Panc1 (cell line): Measurements from ENCODE around the gene SIAH3. TPM values are rescaled to one million over a fixed set of nuclear protein-coding genes. Genes with fewer than 3 reads are reported as not detected.

Source experiments
- ATAC-seq: fragments of 200-7000 bp; cut with Tn5 transposase; 2 replicates; pipeline ENCODE4 v1.9.1; 2020; ENCODE audit warnings: mild to moderate bottlenecking, moderate library complexity
- BruUV-seq: library from RNA; stranded (reverse); fragments of 400-500 nt; replicated peaks from 2 replicates; lab custom pipeline; 2021; lab: Mats Ljungman, UMichigan
- CTCF ChIA-PET: fragments of 300-600 bp; sonication (Branson Sonifier 250); formaldehyde crosslinking; loops from one replicate; lab custom pipeline; 2022; ENCODE audit warnings: antibody characterized with exemption; lab: Charles Lee
- POLR2A ChIA-PET: fragments of 300-600 bp; sonication (Branson Sonifier 250); formaldehyde crosslinking; loops from one replicate; lab custom pipeline; 2022; ENCODE audit warnings: antibody characterized with exemption; lab: Charles Lee
- DNase-seq: peaks from one replicate; pipeline ENCODE4 v3.0.0-alpha.2; 2010; ENCODE audit warnings: low read depth, low spot score
- H3K27ac ChIP-seq: 2 replicates; pipeline ENCODE4 v1.5.1; 2011; ENCODE audit warnings: mild to moderate bottlenecking, low read length, inconsistent platforms
- H3K27me3 ChIP-seq: fragments of 200-500 bp; sonication (Bioruptor generic); 2 replicates; pipeline ENCODE4 v1.6.0; 2014; ENCODE audit warnings: low read length, inconsistent platforms; ENCODE audit not compliant: control insufficient read depth, insufficient read depth
- H3K36me3 ChIP-seq: fragments of 200-500 bp; sonication (Bioruptor generic); 2 replicates; pipeline ENCODE4 v1.5.1; 2014; ENCODE audit warnings: inconsistent platforms, mild to moderate bottlenecking, low read length, moderate library complexity; ENCODE audit not compliant: control insufficient read depth, insufficient read depth
- H3K4me1 ChIP-seq: 2 replicates; pipeline ENCODE4 v1.5.1; 2011; ENCODE audit warnings: inconsistent platforms, mild to moderate bottlenecking, low read length, moderate library complexity; ENCODE audit not compliant: control insufficient read depth, insufficient read depth
- H3K4me3 ChIP-seq, 2 experiments: 2 replicates each; pipeline ENCODE4 v1.5.1; 2011 to 2012; ENCODE audit warnings: low read depth in 2 of 2, low read length in 2 of 2, mild to moderate bottlenecking in 2 of 2, inconsistent platforms in 1 of 2, moderate library complexity in 1 of 2
- H3K9me3 ChIP-seq: fragments of 200-500 bp; sonication (Bioruptor generic); 2 replicates; pipeline ENCODE4 v1.5.1; 2014; ENCODE audit warnings: low read depth, mild to moderate bottlenecking, inconsistent platforms, low read length, moderate library complexity; ENCODE audit not compliant: control insufficient read depth, insufficient read depth
- POLR2AphosphoS5 ChIP-seq: IDR thresholded peaks from 2 replicates; pipeline ENCODE4 v1.6.1; 2012; ENCODE audit warnings: mild to moderate bottlenecking, low read depth, low read length, moderate library complexity
- SIN3A ChIP-seq: IDR thresholded peaks from 2 replicates; pipeline ENCODE4 v1.6.1; 2012; ENCODE audit warnings: low read depth, mild to moderate bottlenecking, low read length, moderate library complexity, borderline replicate concordance; ENCODE audit not compliant: insufficient read depth
- TCF7L2 ChIP-seq: IDR thresholded peaks from 2 replicates; pipeline ENCODE4 v1.6.1; 2011; ENCODE audit warnings: mild to moderate bottlenecking, low read depth, low read length, inconsistent platforms
- in situ Hi-C: cut with HindIII; loops from 2 replicates; pipeline ENCODE4 v1.10.0; 2016; ENCODE audit warnings: low sequenced_read_pairs, low pct_unique_long_range_greater_than_20kb
- intact Hi-C: fragments of 100-400 bp; cut with micrococcal nuclease; formaldehyde crosslinking; loops from one replicate; pipeline ENCODE4 v1.10.0; 2022; ENCODE audit not compliant: unreplicated experiment
- total RNA-seq: library from RNA; stranded (reverse); gene quantifications from one replicate; pipeline ENCODE4 v1.2.1, GENCODE V29; 2021; ENCODE audit not compliant: unreplicated experiment
- TF ChIP-seq, protein P1 (sequence below): fragments of 450-650 bp; IDR thresholded peaks from 2 replicates; pipeline ENCODE4 v1.5.1; 2017; ENCODE audit warnings: mild to moderate bottlenecking
- TF ChIP-seq, protein P2 (sequence below), 2 experiments: IDR thresholded peaks; 2 replicates each; pipeline ENCODE4 v1.6.1; 2011 to 2012; ENCODE audit warnings: low read depth in 2 of 2, control low read depth in 1 of 2, low read length in 1 of 2, mild to moderate bottlenecking in 1 of 2, moderate library complexity in 1 of 2; ENCODE audit not compliant: insufficient read depth in 1 of 2

SIAH3 gene
- total RNA-seq, 1 experiment from 2014 or later: not detected

DNA sequence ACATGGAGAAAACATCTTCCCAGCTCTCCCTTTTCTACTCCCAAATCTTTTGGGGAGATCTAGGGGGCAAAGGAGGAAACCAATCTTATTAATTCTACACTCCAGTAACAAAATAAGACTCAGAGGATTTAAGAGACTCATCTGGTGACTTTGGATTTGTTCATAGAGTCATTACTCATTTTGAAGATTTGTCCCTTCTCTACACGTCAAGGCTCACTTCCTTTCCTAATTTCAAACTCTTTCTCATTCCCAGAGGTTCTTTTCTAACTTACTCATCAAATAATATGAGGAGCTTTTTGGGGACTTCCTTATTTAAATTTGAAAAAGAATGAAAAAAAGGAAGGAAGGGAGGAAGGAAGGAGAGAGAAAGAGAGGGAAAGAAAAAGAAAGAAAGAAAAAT lies 14.4 kb downstream of the SIAH3 start:
- in situ Hi-C loops: no loop called here
- TF ChIP-seq, protein P1, sequence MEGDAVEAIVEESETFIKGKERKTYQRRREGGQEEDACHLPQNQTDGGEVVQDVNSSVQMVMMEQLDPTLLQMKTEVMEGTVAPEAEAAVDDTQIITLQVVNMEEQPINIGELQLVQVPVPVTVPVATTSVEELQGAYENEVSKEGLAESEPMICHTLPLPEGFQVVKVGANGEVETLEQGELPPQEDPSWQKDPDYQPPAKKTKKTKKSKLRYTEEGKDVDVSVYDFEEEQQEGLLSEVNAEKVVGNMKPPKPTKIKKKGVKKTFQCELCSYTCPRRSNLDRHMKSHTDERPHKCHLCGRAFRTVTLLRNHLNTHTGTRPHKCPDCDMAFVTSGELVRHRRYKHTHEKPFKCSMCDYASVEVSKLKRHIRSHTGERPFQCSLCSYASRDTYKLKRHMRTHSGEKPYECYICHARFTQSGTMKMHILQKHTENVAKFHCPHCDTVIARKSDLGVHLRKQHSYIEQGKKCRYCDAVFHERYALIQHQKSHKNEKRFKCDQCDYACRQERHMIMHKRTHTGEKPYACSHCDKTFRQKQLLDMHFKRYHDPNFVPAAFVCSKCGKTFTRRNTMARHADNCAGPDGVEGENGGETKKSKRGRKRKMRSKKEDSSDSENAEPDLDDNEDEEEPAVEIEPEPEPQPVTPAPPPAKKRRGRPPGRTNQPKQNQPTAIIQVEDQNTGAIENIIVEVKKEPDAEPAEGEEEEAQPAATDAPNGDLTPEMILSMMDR: no peak
- no peak for TF ChIP-seq TCF7L2
- no peak for TF ChIP-seq POLR2AphosphoS5
- TF ChIP-seq, protein P2, sequence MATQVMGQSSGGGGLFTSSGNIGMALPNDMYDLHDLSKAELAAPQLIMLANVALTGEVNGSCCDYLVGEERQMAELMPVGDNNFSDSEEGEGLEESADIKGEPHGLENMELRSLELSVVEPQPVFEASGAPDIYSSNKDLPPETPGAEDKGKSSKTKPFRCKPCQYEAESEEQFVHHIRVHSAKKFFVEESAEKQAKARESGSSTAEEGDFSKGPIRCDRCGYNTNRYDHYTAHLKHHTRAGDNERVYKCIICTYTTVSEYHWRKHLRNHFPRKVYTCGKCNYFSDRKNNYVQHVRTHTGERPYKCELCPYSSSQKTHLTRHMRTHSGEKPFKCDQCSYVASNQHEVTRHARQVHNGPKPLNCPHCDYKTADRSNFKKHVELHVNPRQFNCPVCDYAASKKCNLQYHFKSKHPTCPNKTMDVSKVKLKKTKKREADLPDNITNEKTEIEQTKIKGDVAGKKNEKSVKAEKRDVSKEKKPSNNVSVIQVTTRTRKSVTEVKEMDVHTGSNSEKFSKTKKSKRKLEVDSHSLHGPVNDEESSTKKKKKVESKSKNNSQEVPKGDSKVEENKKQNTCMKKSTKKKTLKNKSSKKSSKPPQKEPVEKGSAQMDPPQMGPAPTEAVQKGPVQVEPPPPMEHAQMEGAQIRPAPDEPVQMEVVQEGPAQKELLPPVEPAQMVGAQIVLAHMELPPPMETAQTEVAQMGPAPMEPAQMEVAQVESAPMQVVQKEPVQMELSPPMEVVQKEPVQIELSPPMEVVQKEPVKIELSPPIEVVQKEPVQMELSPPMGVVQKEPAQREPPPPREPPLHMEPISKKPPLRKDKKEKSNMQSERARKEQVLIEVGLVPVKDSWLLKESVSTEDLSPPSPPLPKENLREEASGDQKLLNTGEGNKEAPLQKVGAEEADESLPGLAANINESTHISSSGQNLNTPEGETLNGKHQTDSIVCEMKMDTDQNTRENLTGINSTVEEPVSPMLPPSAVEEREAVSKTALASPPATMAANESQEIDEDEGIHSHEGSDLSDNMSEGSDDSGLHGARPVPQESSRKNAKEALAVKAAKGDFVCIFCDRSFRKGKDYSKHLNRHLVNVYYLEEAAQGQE (IDR thresholded peaks at IDR 0.05; ENCODE audit: insufficient read depth in 1 of 2, low read depth in 2 of 2, low read length in 1 of 2): no peak
- TF ChIP-seq SIN3A: no peak
- ATAC-seq (no peak), DNase-seq (no peak)
- no peaks in the 10 kb centered on the region for H3K36me3 ChIP-seq
- no TSS peak for BruUV-seq
- POLR2A ChIA-PET: no interaction called here
- H3K27ac ChIP-seq: no peak overlapping the region
- CTCF ChIA-PET: no interaction called here
- H3K4me3 ChIP-seq: no peak overlapping the region
- H3K9me3 ChIP-seq: no peaks in the 10 kb centered on the region
- H3K27me3 ChIP-seq: no peaks in the 10 kb centered on the region
- intact Hi-C loops: no loop called here
- H3K4me1 ChIP-seq: no peaks in the 10 kb centered on the region

DNA sequence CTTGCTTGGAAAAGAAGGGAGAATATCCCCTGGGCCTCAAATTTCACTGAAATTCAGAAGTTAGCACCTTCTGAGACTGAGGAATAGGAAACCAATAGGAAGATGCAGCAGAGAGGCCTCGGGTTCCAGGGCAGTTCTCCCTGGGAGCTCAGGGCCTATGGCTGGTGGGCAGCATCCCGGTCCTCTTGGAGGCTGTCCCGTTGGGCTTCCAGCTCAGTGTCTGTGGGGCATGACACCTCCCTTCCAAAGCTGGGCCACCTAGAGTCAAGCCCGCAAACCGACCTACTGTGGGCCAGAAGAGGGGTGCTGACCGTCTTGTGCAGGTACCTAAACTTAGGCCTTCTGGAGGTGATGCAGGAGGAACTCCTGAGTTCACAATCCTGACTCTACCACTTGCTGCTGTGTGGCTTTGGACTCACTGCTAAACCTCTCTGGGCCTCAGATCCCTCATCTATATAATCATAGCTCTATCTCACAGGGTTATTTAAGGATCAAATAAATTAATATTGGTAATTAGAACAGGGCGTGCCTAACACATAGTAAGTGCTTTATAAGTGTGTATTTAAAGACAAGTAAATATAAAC lies 17.1 kb downstream of the SIAH3 start:
- no TSS peak for BruUV-seq
- intact Hi-C loops: no loop called here
- TF ChIP-seq, protein P2 (IDR thresholded peaks at IDR 0.05; ENCODE audit: insufficient read depth in 1 of 2, low read depth in 2 of 2, low read length in 1 of 2): no peak
- TF ChIP-seq POLR2AphosphoS5 (no peak), SIN3A (no peak)

More for the DNA sequence above, 17.1 kb downstream of the SIAH3 start:
- no peak overlapping the region for H3K4me3 ChIP-seq
- H3K27ac ChIP-seq: no peak overlapping the region
- in situ Hi-C loops: no loop called here
- no peaks in the 10 kb centered on the region for H3K36me3 ChIP-seq
- H3K4me1 ChIP-seq: no peaks in the 10 kb centered on the region
- ATAC-seq (no peak), DNase-seq (no peak)
- no peaks in the 10 kb centered on the region for H3K27me3 ChIP-seq
- no peaks in the 10 kb centered on the region for H3K9me3 ChIP-seq
- CTCF ChIA-PET: no interaction called here
- POLR2A ChIA-PET: no interaction called here
